Cardiac fibroblast (primary cell): ENCODE measurements around the gene FOXN1.
"Not testable (repeated sequence)": the region's sequence is repeated elsewhere in the genome, so short reads cannot be mapped to it uniquely, and the experiment has no call there.

Source experiments
- DNase-seq, 2 donors: peaks; one replicate each; pipeline versions ENCODE4 v3.0.0 to v3.0.0-alpha.2; 2010; ENCODE audit warnings: low read depth in 2 of 2
- H3K4me3 ChIP-seq, 2 donors: replicated peaks in 1 of 2; 1 replicate in 1 of 2; 2 replicates in 1 of 2; pipeline ENCODE4 v1.5.1; 2011; ENCODE audit warnings: low read depth in 2 of 2, low read length in 2 of 2, mild to moderate bottlenecking in 2 of 2, moderate library complexity in 1 of 2
- CTCF ChIP-seq: IDR thresholded peaks from one replicate; pipeline ENCODE4 v1.5.1; 2011; ENCODE audit warnings: low read depth, mild to moderate bottlenecking, low read length, inconsistent platforms

FOXN1 gene

GRCh38 chr17:28573966-28574480, 67.9 kb downstream of the FOXN1 start:
- TF ChIP-seq CTCF: no peak
- no peak overlapping the region for H3K4me3 ChIP-seq

GRCh38 chr17:28574526-28574925, 68.4 kb downstream of the FOXN1 start:
- H3K4me3 ChIP-seq: no peak overlapping the region
- DNase-seq: no peak
- no peak for TF ChIP-seq CTCF

More at GRCh38 chr17:28573966-28574480, 67.9 kb downstream of the FOXN1 start:
- DNase-seq: no peak

GRCh38 chr17:28575126-28575795, 69.1 kb downstream of the FOXN1 start:
- no peak for TF ChIP-seq CTCF
- DNase-seq: peak in 1 of 2 donors; percentile 23
- no peak overlapping the region for H3K4me3 ChIP-seq

- not testable (repeated sequence) for DNase-seq
- H3K4me3 ChIP-seq: peak overlapping the region in 1 of 2 donors; percentile 32
These were observed 69.9 kb downstream of the FOXN1 start for GRCh38 chr17:28576016-28576415.

GRCh38 chr17:28576758-28577465, 70.8 kb downstream of the FOXN1 start, which contains the start of gene ALDOC:
Gene ALDOC, minus strand, starts transcription at chr17:28576895. Its CDS starts 1,363 bp downstream, at chr17:28575532.
- peak; percentile 90 to 96 for DNase-seq
- H3K4me3 ChIP-seq: peak within 1 kb of the TSS; percentile 38 to 47
- TF ChIP-seq CTCF: no peak

GRCh38 chr17:28577466-28577824, 71.3 kb downstream of the FOXN1 start:
- no peak overlapping the region for H3K4me3 ChIP-seq
- no peak for TF ChIP-seq CTCF
- no peak for DNase-seq
